GM19035 (cell line): ENCODE data around the gene MAP3K3.

Experiments
- ATAC-seq: cut with Tn5 transposase; IDR thresholded peaks from one replicate; pipeline ENCODE4 v1.9.1; 2021; ENCODE audit not compliant: unreplicated experiment

Gene MAP3K3

GRCh38 chr17:63621229-63621683 is 961 bp upstream of the MAP3K3 start:
- ATAC-seq, result no peak

DNA sequence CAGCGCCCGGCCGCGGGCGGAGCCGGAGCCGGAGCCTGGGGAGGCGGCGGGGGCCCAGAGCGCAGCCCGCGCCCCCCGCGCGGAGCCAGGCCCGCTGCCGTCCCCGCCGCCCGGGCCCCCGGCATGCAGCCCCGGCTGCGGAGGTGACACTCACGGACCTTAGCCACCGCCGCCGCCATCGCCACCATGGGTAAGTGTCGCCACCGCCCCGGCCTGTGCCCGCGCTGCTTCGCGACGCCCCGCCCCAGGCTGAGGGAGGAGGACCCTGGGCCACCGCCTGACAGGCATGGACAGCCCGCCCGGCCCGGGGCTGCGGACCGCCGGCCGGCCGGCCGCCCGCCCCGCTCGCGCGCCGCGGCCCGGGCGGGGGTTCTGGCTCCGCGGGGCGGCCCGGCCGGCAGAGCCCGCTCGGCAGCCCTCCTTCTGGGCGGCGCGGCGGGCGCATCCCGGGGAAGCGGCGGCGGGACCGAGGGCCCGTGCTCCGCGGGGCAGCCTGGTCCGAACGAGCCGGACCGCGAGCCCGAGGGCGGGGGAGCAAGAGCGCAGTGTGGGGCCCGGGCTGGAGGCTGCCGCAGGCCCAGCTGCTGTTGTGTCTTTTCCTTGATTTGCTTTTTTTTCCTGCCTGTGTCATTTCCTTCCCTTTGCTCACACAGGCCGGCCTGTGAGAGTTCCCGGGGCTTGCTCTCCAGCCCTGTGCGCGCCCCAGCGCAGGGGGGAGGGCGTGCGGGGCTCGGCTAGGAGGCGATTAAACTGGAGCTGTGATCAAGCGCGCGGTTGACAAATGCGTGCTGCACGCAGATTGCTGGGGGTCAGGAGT is 565 bp downstream of the MAP3K3 start:
- ATAC-seq, result peak; percentile 32

- no peak for ATAC-seq
These were observed 1.7 kb downstream of the MAP3K3 start for GRCh38 chr17:63623786-63624530.

DNA sequence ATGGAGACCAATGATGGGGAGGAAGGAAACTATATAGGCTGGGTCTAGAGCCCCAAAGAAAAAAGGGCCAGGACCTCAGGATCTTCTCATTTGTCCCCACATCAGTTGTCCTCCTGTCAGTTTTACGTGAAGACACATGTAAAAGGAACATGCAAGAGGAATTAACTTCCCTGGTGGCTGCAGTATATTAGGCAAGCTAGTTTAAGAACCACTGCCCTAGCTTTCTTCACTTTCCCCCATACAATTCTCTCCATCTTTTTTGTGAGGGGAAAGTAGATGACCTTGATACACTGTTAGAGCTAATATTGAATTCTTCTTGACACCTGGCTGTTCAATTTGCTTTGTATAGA is 2.3 kb downstream of the MAP3K3 start:
- no peak for ATAC-seq

- ATAC-seq, result no peak
These were observed 4.4 kb downstream of the MAP3K3 start for GRCh38 chr17:63626551-63627180.

DNA sequence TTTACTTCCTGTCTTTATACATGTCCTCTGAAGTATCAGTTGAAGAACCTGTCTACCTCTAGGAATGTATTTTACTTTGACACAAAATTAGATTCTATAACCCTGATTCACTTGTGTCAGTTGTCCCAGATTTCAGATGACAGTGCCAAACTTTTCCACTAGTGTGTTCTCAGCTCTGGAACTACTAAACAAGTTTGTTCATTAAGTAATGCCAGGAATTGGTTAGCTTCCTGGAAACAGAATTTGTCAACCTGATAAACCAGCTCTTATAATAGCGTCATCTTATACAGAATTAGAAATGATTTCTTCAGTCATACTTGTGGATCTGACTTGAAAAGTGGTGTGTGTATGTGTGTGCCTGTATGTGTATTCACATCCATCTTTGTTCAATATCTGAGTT is 7.4 kb downstream of the MAP3K3 start:
- no peak for ATAC-seq

GRCh38 chr17:63631062-63631461 is 8.8 kb downstream of the MAP3K3 start:
- ATAC-seq, result no peak

DNA sequence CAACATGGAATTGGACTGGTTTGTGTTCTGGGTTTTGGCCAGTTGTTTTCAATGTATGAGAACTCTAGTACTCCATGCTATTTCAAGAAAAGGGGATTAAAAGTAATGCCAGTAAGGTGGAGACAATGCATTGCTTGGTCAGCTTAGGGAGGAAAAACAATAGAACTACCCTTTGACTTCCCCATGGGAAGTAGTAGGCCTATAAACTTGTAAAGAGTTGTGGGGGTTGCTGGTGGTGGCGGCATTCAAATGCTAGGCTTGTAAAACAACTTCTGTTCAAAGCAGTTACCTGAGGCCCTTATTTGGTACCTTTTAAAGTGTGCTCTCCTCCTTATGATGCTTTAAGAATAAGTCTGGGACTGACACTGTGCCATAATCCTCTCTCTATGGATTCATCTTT is 9.4 kb downstream of the MAP3K3 start:
- no peak for ATAC-seq

DNA sequence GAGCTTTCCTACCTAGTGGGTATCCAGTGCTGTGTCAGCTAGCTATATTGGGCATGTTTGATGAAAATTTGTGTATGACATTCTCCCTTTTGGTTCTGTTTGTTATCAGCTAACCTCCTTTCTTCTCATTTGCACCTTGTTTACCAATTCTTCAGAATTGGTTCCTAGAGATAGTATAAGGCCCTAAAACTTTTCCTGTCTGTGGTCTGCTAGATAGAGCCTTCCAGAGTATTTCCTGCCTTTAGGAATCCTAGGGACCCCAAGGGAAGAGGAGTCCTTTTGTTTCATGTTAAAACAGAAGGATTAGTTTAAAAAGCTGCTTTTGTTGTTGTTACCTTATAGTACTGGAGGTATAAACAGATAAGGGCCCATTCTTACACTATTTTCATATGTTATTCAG is 11.5 kb downstream of the MAP3K3 start:
- no peak for ATAC-seq

DNA sequence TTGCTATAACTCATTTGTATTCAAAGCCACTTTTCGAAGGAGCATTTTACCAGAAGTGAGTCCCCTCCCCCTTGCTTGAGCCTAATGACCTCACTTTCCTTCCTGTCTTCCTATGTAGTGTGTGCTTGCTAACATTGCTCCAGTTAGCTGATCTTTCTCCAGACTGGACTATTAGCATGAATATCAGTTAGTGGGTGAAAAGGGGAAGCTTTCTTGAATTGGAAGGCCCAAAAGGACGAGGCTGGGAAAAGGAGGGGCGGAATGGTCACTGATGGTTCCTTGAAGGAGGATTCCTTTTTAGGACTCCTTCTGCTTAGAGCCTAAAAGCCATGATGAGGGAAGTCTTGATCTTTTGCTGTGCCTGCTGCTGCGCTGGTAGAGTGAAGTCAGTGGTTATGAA is 11.9 kb downstream of the MAP3K3 start:
- no peak for ATAC-seq

DNA sequence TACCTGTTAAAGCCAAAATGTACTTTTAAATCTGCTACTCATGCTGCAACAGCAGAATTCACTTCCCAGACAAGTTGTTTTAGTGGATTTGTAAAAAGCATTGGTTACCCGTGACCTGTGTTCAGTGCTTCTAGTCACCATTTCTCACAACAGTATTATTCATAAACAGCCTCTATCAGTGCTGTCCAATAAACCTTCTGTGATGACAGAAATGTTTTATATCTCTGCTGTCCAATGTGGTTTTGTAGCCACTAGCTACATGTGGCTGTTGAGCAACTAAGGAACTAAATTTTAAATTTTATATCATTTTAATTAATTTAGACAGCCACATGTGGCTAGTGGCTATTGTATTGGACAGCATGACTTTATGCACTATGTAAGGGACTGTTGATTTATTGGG is 12.6 kb downstream of the MAP3K3 start:
- no peak for ATAC-seq

DNA sequence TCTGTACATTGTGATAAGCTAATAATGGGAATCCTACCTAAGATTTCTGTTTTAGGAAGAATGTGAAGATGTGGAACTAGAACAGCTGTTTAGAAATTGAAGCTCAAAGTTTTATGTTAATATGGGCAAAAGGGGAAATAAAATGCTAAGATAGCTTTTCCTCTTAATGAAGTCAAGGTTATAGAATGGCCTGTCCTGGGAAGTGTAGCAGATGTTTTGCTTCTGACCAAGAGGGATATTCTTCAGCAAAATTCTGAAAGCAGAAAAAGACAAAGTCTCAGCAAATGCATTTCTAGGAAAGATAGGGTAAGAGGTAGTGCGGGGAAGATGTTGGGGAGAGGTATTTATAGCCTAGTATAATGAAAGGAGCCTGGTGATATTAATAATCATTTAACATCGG is 13.1 kb downstream of the MAP3K3 start:
- ATAC-seq, result no peak

DNA sequence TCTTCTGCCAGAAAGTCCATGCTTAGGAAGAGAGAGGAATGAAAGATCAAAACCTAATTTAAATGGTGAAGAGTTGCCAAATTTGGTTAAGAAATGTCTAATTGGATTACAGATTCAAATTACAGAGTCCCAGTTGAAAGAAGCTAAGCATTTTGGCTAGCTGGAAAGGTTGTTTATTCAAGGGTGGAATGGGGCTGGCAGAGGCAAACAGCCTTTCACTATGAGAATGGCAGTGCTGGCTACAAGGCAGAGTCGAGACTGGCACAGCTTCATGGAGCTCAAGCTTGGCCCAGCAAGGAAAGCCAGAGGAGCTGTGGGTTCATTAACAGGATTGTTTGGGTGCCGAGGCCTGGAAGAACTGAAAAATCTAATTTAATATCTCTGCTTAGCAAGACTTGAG is 13.6 kb downstream of the MAP3K3 start:
- no peak for ATAC-seq

DNA sequence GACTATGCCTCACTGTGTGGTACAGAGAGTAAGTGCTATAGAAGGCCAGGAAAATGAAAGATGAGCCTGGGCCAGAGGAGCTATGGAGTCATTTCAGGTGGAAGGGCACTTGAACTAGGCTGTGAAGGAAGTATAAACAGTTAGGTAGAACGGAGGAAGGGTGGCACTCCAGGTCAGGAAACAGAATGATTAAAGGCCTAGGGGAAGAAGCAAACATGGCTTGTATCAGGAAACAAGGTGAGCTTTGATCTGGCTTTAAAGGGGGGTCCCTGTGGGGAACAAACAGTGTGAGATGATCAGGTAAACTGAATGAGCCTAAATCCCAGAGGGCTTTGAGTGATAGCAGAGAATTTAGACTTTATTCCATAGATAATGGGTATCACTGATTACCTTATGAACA is 16.9 kb downstream of the MAP3K3 start:
- ATAC-seq, result no peak

- ATAC-seq, result no peak
These were observed 17.8 kb downstream of the MAP3K3 start for GRCh38 chr17:63640038-63640437.

DNA sequence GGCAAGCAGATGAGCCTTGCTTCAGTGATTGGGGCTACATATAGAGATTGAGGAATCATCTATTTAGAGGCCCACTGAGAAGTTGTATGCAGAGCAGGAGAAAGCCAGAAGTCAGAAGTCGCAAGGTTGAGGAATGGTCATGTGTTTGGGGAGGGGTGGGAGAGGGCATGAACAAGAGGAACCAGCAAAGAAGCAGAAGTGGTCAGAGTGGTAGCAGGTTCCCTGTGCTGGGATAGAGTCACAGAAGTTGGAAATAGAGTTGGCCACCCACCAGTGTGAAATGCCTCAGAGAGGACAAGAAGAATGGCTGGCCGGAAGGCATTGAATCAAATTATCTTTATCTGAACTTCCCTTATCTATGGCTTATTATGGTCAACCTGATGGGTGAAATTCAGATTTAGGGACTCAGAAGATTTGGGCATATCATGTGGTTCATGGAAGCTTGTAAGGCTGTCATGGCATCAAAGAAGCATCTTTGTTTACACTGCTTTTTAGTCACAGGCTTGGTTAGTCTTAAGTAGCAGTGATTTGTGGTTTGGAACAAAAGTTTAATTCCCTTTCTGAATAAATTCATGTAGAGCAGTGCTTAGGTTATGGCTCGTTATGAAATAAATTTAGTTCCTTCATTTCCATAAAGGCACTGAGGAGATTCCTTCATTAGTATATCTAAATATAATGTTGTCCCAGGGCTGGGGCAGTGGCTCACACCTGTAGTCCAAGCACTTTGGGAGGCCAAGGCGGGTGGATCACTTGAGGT is 19.7 kb downstream of the MAP3K3 start:
- no peak for ATAC-seq

DNA sequence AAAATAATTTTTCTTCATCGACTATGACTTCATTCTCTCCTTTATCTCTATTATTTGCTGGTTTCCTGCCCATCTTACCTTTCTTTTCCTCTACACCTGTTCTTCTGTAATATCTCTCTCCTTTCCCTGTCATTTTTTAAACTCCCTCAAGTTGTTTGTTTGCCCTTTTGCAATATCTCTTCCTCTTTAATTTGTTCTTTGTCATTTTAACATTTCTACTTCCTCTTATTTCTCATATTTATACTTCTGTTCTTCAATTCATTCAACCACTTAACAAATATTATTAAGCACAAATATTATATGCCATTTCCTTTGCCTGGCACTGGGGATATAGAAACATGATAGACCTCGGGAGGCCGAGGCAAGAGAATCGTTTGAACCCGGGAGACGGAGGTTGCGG is 22.6 kb downstream of the MAP3K3 start:
- ATAC-seq, result no peak

- peak; percentile 62 for ATAC-seq
These were observed 23.7 kb downstream of the MAP3K3 start for GRCh38 chr17:63645775-63646487.

DNA sequence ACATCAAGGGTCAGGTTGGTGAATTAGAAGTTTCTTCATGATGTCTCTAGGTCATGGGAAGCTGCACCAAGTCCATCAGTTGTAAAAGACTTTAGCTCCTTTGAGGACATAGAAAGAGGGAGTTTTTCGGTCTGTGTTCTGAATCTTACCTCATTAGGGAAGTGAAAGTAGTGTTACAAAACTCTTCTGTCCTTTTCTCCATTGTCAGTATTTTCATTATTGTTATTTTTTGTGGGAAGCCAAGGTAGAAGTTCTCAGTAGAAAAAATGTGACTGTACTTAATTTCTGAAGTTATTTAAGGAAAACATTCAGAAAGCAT is 24.2 kb downstream of the MAP3K3 start:
- peak; percentile 74 for ATAC-seq

DNA sequence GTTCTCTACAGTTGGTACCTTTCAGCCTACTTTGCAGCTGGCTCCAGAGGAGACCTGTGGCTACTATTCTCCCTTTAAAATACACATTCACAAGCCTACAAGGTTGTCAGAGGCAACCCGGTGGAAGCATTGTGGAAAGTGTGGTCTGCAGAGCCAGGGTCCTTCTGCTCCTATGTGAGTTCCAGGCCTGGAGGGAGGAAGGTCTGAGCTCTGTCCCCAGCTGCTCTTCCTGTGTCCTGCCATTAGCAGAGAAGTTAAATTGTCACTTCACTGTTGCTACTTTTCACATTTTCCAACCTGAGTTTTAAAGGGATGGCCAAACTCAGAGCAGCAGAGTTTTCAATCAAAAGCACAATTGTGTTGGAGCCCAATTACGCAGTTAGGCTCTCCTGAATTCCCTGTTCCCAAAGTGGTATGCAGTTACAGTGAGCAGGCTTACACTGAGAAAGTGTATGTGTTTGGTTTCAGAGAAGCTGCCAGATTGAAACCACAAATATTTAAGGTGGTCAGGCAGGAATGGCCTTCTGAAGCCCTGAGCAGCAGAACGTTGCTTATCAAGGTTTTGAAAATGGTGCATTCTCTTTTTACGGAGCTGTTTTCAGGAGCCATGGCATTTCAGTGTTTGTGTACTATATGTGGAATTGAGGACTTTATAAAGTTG is 25.0 kb downstream of the MAP3K3 start:
- ATAC-seq, result no peak
